IMR-90 (cell line): ENCODE measurements around the gene AXL. TPM values are rescaled to one million over a fixed set of nuclear protein-coding genes. Genes with fewer than 3 reads are reported as not detected.

Experiments
- ATAC-seq: fragments of 200-7000 bp; cut with Tn5 transposase; 2 replicates; pipeline ENCODE4 v1.9.1; 2020; ENCODE audit warnings: low read depth, mild to moderate bottlenecking, moderate library complexity
- BruUV-seq: library from RNA; stranded (reverse); fragments of 400-500 nt; replicated peaks from 2 replicates; lab custom pipeline; 2021; lab: Mats Ljungman, UMichigan
- CTCF ChIA-PET: fragments of 300-600 bp; formaldehyde crosslinking; extraction: SDS; loops from one replicate; lab custom pipeline; 2021; ENCODE audit warnings: antibody characterized with exemption; lab: Yijun Ruan, JAX
- POLR2A ChIA-PET: fragments of 300-600 bp; sonication (Branson Sonifier 250); formaldehyde crosslinking; loops from one replicate; lab custom pipeline; 2022; ENCODE audit warnings: antibody characterized with exemption; ENCODE audit not compliant: unreplicated experiment; lab: Charles Lee
- DNase-seq: peaks from one replicate; pipeline ENCODE4 v3.0.0; 2013
- H2AFZ ChIP-seq: replicated peaks from 2 replicates; pipeline ENCODE3; 2013; ENCODE audit warnings: low read length, mild to moderate bottlenecking; ENCODE audit not compliant: poor library complexity
- H2AK5ac ChIP-seq: 2 replicates; pipeline ENCODE4 v1.6.1; 2013; ENCODE audit warnings: low read depth, low read length, inconsistent platforms
- H2AK9ac ChIP-seq: replicated peaks from 2 replicates; pipeline ENCODE3; 2013; ENCODE audit warnings: mild to moderate bottlenecking, low read depth, low read length, moderate library complexity; ENCODE audit not compliant: poor library complexity
- H2BK120ac ChIP-seq: 2 replicates; pipeline ENCODE4 v1.6.1; 2013; ENCODE audit warnings: low read depth, low read length, inconsistent platforms
- H2BK15ac ChIP-seq: 3 replicates; pipeline ENCODE4 v1.6.1; 2013; ENCODE audit warnings: low read depth, low read length, inconsistent platforms
- H2BK20ac ChIP-seq: 2 replicates; pipeline ENCODE4 v1.6.1; 2013; ENCODE audit warnings: low read depth, mild to moderate bottlenecking, inconsistent platforms, low read length, moderate library complexity
- H2BK5ac ChIP-seq: 2 replicates; pipeline ENCODE4 v1.6.1; 2013; ENCODE audit warnings: mild to moderate bottlenecking, low read depth, low read length, inconsistent platforms; ENCODE audit not compliant: poor library complexity, severe bottlenecking
- H3K14ac ChIP-seq: replicated peaks from 2 replicates; pipeline ENCODE4 v1.6.1; 2013; ENCODE audit warnings: low read depth, low read length, inconsistent platforms
- H3K18ac ChIP-seq: 2 replicates; pipeline ENCODE4 v1.6.1; 2013; ENCODE audit warnings: low read depth, low read length, control low read depth
- H3K23ac ChIP-seq: 2 replicates; pipeline ENCODE4 v1.6.1; 2013; ENCODE audit warnings: low read depth, low read length, inconsistent platforms
- H3K27ac ChIP-seq: 2 replicates; pipeline ENCODE4 v1.5.1; 2013; ENCODE audit warnings: mild to moderate bottlenecking, control low read depth, low read length; ENCODE audit not compliant: insufficient read depth
- H3K27me3 ChIP-seq: 2 replicates; pipeline ENCODE4 v1.6.1; 2013; ENCODE audit warnings: low read length; ENCODE audit not compliant: control insufficient read depth, insufficient read depth
- H3K36me3 ChIP-seq: 2 replicates; pipeline ENCODE4 v1.6.1; 2013; ENCODE audit warnings: low read length, mixed read lengths; ENCODE audit not compliant: control insufficient read depth, insufficient read depth
- H3K4ac ChIP-seq: 2 replicates; pipeline ENCODE4 v1.6.1; 2013; ENCODE audit warnings: low read depth, low read length, inconsistent platforms
- H3K4me1 ChIP-seq: 2 replicates; pipeline ENCODE4 v1.6.1; 2013; ENCODE audit warnings: low read length, mixed read lengths; ENCODE audit not compliant: control insufficient read depth, insufficient read depth
- H3K4me2 ChIP-seq: 2 replicates; pipeline ENCODE4 v1.6.1; 2013; ENCODE audit warnings: low read depth, mild to moderate bottlenecking, control low read depth, low read length, moderate library complexity
- H3K4me3 ChIP-seq: 2 replicates; pipeline ENCODE4 v1.5.1; 2013; ENCODE audit warnings: low read depth, mild to moderate bottlenecking, control low read depth, low read length, moderate library complexity; ENCODE audit not compliant: insufficient read depth
- H3K56ac ChIP-seq: 2 replicates; pipeline ENCODE4 v1.6.1; 2013; ENCODE audit warnings: low read length, inconsistent platforms; ENCODE audit not compliant: insufficient read depth; ENCODE audit errors: extremely low read depth
- H3K79me1 ChIP-seq, 2 experiments: 2 replicates each; pipeline ENCODE4 v1.6.1; 2013; ENCODE audit warnings: low read length in 2 of 2, inconsistent platforms in 1 of 2, low read depth in 1 of 2
- H3K9ac ChIP-seq: 2 replicates; pipeline ENCODE4 v1.6.1; 2013; ENCODE audit warnings: low read depth, low read length, control low read depth
- H3K9me1 ChIP-seq: 2 replicates; pipeline ENCODE4 v1.6.1; 2013; ENCODE audit warnings: low read length, inconsistent platforms; ENCODE audit not compliant: insufficient read depth
- H3K9me3 ChIP-seq: 2 replicates; pipeline ENCODE4 v1.6.1; 2013; ENCODE audit warnings: low read length; ENCODE audit not compliant: control insufficient read depth, insufficient read depth
- H4K20me1 ChIP-seq: 2 replicates; pipeline ENCODE4 v1.6.1; 2013; ENCODE audit warnings: low read length, inconsistent platforms; ENCODE audit not compliant: insufficient read depth
- H4K5ac ChIP-seq: 2 replicates; pipeline ENCODE4 v1.6.1; 2013; ENCODE audit warnings: mild to moderate bottlenecking, low read depth, low read length, control low read depth
- H4K8ac ChIP-seq, 2 experiments: 2 replicates each; pipeline ENCODE4 v1.6.1; 2013; ENCODE audit warnings: low read depth in 2 of 2, low read length in 2 of 2, control low read depth in 1 of 2, inconsistent platforms in 1 of 2
- H4K91ac ChIP-seq: 2 replicates; pipeline ENCODE4 v1.6.1; 2013; ENCODE audit warnings: low read depth, low read length, inconsistent platforms; ENCODE audit not compliant: insufficient read depth
- BHLHE40 ChIP-seq: fragments of 150-350 bp; IDR thresholded peaks from 2 replicates; pipeline ENCODE4 v1.6.1; 2016; ENCODE audit warnings: mild to moderate bottlenecking, low read depth, low read length
- FOS ChIP-seq: fragments of 150-350 bp; IDR thresholded peaks from 2 replicates; pipeline ENCODE4 v1.6.1; 2016; ENCODE audit warnings: low read depth, low read length
- MAFK ChIP-seq: IDR thresholded peaks from 2 replicates; pipeline ENCODE4 v1.6.1; 2012; ENCODE audit warnings: low read depth, low read length, improper control_type of control experiment
- MAZ ChIP-seq: IDR thresholded peaks from 2 replicates; pipeline ENCODE4 v1.6.1; 2012; ENCODE audit warnings: low read depth, mild to moderate bottlenecking, low read length, improper control_type of control experiment, moderate library complexity, borderline replicate concordance
- POLR2A ChIP-seq: IDR thresholded peaks from 2 replicates; pipeline ENCODE4 v1.6.1; 2012; ENCODE audit warnings: mild to moderate bottlenecking, low read depth, low read length
- RCOR1 ChIP-seq: IDR thresholded peaks from 2 replicates; pipeline ENCODE4 v1.6.1; 2012; ENCODE audit warnings: mild to moderate bottlenecking, low read length, improper control_type of control experiment; ENCODE audit not compliant: insufficient replicate concordance
- RFX5 ChIP-seq: IDR thresholded peaks from 2 replicates; pipeline ENCODE4 v1.8.0; 2012; ENCODE audit warnings: low read depth, mild to moderate bottlenecking, low read length, moderate library complexity
- WGBS, 2 experiments: methylation state at CpG; one replicate each; pipeline versions ENCODE4 v1.1.5 to v1.1.7; 2013; ENCODE audit warnings: missing lambda C conversion rate in 2 of 2; ENCODE audit not compliant: insufficient read length in 1 of 2; ENCODE audit errors: extremely low coverage in 2 of 2; 5-methylcytosine and 5-hydroxymethylcytosine counted together
- dilution Hi-C: fragments of 300-500 bp; cut with HindIII; formaldehyde crosslinking; loops from one replicate; pipeline ENCODE4 v1.14.3; 2018; ENCODE audit warnings: low sequenced_read_pairs; ENCODE audit not compliant: unreplicated experiment
- in situ Hi-C: fragments of 300-500 bp; cut with MboI; formaldehyde crosslinking; loops from 3 replicates; pipeline ENCODE4 v1.14.3; 2019; ENCODE audit warnings: low sequenced_read_pairs, inconsistent platforms, mixed read lengths
- intact Hi-C: fragments of 100-400 bp; cut with micrococcal nuclease; formaldehyde crosslinking; loops from 2 replicates; pipeline ENCODE4 v1.10.0; 2022
- polyA plus RNA-seq, 3 experiments: library from polyadenylated mRNA; depleted of rRNA; stranded (reverse); fragments of >200 nt; gene quantifications; 2 replicates each; pipeline ENCODE4 v1.2.3, GENCODE V29; 2012; ENCODE audit warnings: low replicate concordance in 1 of 3
- total RNA-seq: library from RNA; depleted of rRNA; stranded (reverse); fragments of >200 nt; gene quantifications from 2 replicates; pipeline ENCODE4 v1.2.3, GENCODE V29; 2012
- TF ChIP-seq, protein P1 (sequence below): fragments of 150-350 bp; IDR thresholded peaks from 2 replicates; pipeline ENCODE4 v1.6.1; 2016; ENCODE audit warnings: low read depth, mild to moderate bottlenecking, low read length, moderate library complexity, borderline replicate concordance

AXL gene
- total and polyA plus RNA-seq, 2 of the 4 experiments (the other 2 are of a cell fraction), result 212 to 466 TPM

DNA sequence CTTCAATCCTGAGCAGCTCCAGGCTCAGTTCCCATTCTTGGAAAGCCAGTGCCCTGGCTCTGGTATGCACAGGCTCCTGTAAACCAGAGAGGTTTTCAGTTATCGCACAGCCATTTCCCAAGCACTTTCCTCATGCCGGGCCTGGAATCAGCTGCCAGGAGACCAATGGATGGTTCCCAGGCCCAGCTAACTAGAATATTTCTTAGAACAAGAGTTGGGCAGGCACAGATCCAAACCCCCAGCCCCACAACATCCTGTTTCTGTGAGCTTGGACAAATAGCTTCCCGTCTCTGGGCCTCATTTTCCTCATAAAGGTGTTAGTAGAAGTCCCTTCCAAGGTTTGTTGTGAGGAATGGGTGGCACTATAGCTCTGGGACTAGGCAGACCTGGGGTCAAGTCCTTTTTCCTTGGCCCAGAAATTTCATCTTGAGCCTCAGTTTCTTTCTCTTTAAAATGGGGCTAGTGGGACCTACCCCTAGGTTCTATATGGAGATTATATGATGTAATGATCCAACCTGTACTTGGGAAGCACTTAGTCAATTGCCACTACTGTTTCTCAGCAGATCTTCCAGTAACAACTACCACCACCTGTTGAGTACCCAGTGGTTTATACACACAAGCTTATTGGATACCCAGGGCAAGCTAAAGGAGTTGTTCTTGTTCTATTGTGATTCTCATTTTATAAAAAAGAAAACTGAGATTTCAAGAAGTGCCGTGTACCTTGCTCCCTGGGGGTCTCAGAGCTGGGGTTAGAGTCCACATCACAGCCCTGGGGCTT lies 85.9 kb downstream of the AXL start:
- CTCF ChIA-PET, result interaction anchor here (1.1 kb wide), 1 partner anchor 101 kb away, joined by 4 read pairs; no protein-coding TSS in a partner anchor
- Histone ChIP-seq H2BK120ac (no peak overlapping the region), H3K14ac (no peak overlapping the region), H3K4me3 (no peak overlapping the region), H3K79me1 (peaks cover 16 to 40% of the 10 kb centered on the region in 2 experiments), H3K4me2 (no peak overlapping the region), H2BK5ac (no peak overlapping the region), H3K18ac (no peak overlapping the region), H4K5ac (no peak overlapping the region), H3K27me3 (no peaks in the 10 kb centered on the region), H2AK5ac (no peak overlapping the region), H3K27ac (no peak overlapping the region), H3K4ac (no peak overlapping the region), H2AFZ (no peak overlapping the region), H4K20me1 (peaks cover 21% of the 10 kb centered on the region), H3K4me1 (peaks cover 8% of the 10 kb centered on the region), H3K9me1 (no peaks in the 10 kb centered on the region), H3K9me3 (no peaks in the 10 kb centered on the region), H3K9ac (no peak overlapping the region), H2AK9ac (no peak overlapping the region), H2BK20ac (no peak overlapping the region), H3K56ac (no peak overlapping the region), H4K91ac (no peak overlapping the region), H2BK15ac (no peak overlapping the region), H4K8ac (no peak overlapping the region), H3K36me3 (peaks cover 59% of the 10 kb centered on the region), H3K23ac (no peak overlapping the region)
- DNase-seq (no peak), ATAC-seq (no peak)
- dilution Hi-C loops (no loop called here), in situ Hi-C loops (no loop called here), intact Hi-C loops (no loop called here)
- POLR2A ChIA-PET, result no interaction called here
- no TSS peak for BruUV-seq
- WGBS, 2 experiments, result no CpG with 5 or more reads among the region's 4 CpGs
- no peak for TF ChIP-seq BHLHE40
- no peak for TF ChIP-seq MAFK
- TF ChIP-seq RCOR1, result no peak
- TF ChIP-seq FOS, result no peak
- TF ChIP-seq, protein P1, sequence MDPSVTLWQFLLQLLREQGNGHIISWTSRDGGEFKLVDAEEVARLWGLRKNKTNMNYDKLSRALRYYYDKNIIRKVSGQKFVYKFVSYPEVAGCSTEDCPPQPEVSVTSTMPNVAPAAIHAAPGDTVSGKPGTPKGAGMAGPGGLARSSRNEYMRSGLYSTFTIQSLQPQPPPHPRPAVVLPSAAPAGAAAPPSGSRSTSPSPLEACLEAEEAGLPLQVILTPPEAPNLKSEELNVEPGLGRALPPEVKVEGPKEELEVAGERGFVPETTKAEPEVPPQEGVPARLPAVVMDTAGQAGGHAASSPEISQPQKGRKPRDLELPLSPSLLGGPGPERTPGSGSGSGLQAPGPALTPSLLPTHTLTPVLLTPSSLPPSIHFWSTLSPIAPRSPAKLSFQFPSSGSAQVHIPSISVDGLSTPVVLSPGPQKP, result no peak
- TF ChIP-seq POLR2A, result no peak
- TF ChIP-seq RFX5, result no peak
- no peak for TF ChIP-seq MAZ
